Myocyte (in vitro differentiated cells): ENCODE results near the gene TBCK. TPM values are rescaled to one million over a fixed set of nuclear protein-coding genes. Genes with fewer than 3 reads are reported as not detected.

ENCODE experiments used
- DNase-seq: peaks from one replicate; pipeline ENCODE4 v3.0.0-alpha.2; 2012; ENCODE audit warnings: low read depth
- total RNA-seq: library from RNA; depleted of rRNA; stranded (reverse); fragments of >200 nt; gene quantifications from 2 replicates; pipeline ENCODE4 v1.2.3, GENCODE V29; 2014

The TBCK gene
- total RNA-seq, 1 donor from 2014 or later = 38.0 TPM

- no peak for DNase-seq
Observed at GRCh38 chr4:105996845-105997244, 319.2 kb downstream of the TBCK start.

GRCh38 chr4:105994841-105995501 is 321.0 kb downstream of the TBCK start:
- DNase-seq = no peak

GRCh38 chr4:105994061-105994460 is 321.9 kb downstream of the TBCK start:
- no peak for DNase-seq

GRCh38 chr4:105992641-105993305 is 323.2 kb downstream of the TBCK start:
- peak; percentile 50 for DNase-seq

- DNase-seq = peak; percentile 23
Observed at GRCh38 chr4:105991726-105992125, 324.3 kb downstream of the TBCK start.

Other genes with a start within 250 kb of the TBCK start
- gene AIMP1, start 341 bp upstream of the TBCK start, total RNA-seq = 32.5 and 43.9 TPM in 2 replicates
- gene GIMD1, start 52.6 kb upstream of the TBCK start, total RNA-seq = not detected in 2 replicates